HEK293T (cell line): ENCODE results near the gene KRTAP10-11.

Experiments
- CTCF ChIA-PET: fragments of 350-600 bp; formaldehyde crosslinking; extraction: SDS; loops from one replicate; lab custom pipeline; 2021; ENCODE audit warnings: antibody characterized with exemption, inconsistent platforms; lab: Yijun Ruan, JAX
- POLR2A ChIA-PET: fragments of 350-600 bp; formaldehyde crosslinking; extraction: SDS; loops from one replicate; lab custom pipeline; 2020; ENCODE audit warnings: antibody characterized with exemption, inconsistent platforms; lab: Yijun Ruan, JAX
- DNase-seq: peaks from one replicate; pipeline ENCODE4 v3.0.0; 2012; ENCODE audit warnings: mixed read lengths; ENCODE audit errors: extremely low spot score
- ARNT ChIP-seq: fragments of 450-650 bp; IDR thresholded peaks from 2 replicates; pipeline ENCODE4 v1.6.1; 2017; ENCODE audit warnings: mild to moderate bottlenecking
- BHLHE40 ChIP-seq: fragments of 450-650 bp; IDR thresholded peaks from 2 replicates; pipeline ENCODE4 v1.6.1; 2016; ENCODE audit warnings: mild to moderate bottlenecking, moderate library complexity, borderline replicate concordance
- CTBP1 ChIP-seq: fragments of 450-650 bp; IDR thresholded peaks from 2 replicates; pipeline ENCODE4 v1.6.1; 2016; ENCODE audit warnings: borderline replicate concordance
- ELF4 ChIP-seq: fragments of 450-650 bp; IDR thresholded peaks from 2 replicates; pipeline ENCODE4 v1.6.1; 2017; ENCODE audit warnings: antibody characterized with exemption
- FOXA1 ChIP-seq: fragments of 450-650 bp; IDR thresholded peaks from 2 replicates; pipeline ENCODE4 v1.6.1; 2016; ENCODE audit warnings: mild to moderate bottlenecking
- FOXK2 ChIP-seq: fragments of 450-650 bp; IDR thresholded peaks from 2 replicates; pipeline ENCODE4 v1.6.1; 2016; ENCODE audit warnings: mild to moderate bottlenecking
- FOXM1 ChIP-seq: fragments of 450-650 bp; IDR thresholded peaks from 2 replicates; pipeline ENCODE4 v1.6.1; 2017; ENCODE audit warnings: mild to moderate bottlenecking, borderline replicate concordance
- HDGF ChIP-seq: fragments of 450-650 bp; IDR thresholded peaks from 2 replicates; pipeline ENCODE4 v1.6.1; 2017; ENCODE audit warnings: antibody characterized with exemption, borderline replicate concordance
- L3MBTL2 ChIP-seq: fragments of 450-650 bp; conservative IDR thresholded peaks from 2 replicates; pipeline ENCODE4 v1.6.1; 2016; ENCODE audit warnings: mild to moderate bottlenecking
- LEF1 ChIP-seq: fragments of 450-650 bp; IDR thresholded peaks from 2 replicates; pipeline ENCODE4 v1.6.1; 2017; ENCODE audit warnings: mild to moderate bottlenecking, borderline replicate concordance
- NFRKB ChIP-seq: fragments of 450-650 bp; IDR thresholded peaks from 2 replicates; pipeline ENCODE4 v1.6.1; 2016; ENCODE audit warnings: mild to moderate bottlenecking, moderate library complexity
- PKNOX1 ChIP-seq: fragments of 450-650 bp; IDR thresholded peaks from 2 replicates; pipeline ENCODE4 v1.6.1; 2016
- SP1 ChIP-seq: fragments of 450-650 bp; IDR thresholded peaks from 2 replicates; pipeline ENCODE4 v1.6.1; 2017
- SUZ12 ChIP-seq: fragments of 450-650 bp; IDR thresholded peaks from 2 replicates; pipeline ENCODE4 v1.6.1; 2016; ENCODE audit warnings: mild to moderate bottlenecking
- TARDBP ChIP-seq: fragments of 450-650 bp; IDR thresholded peaks from 2 replicates; pipeline ENCODE4 v1.6.1; 2016
- ZNF384 ChIP-seq: fragments of 450-650 bp; IDR thresholded peaks from 2 replicates; pipeline ENCODE4 v1.6.1; 2016

KRTAP10-11 gene

GRCh38 chr21:44695184-44695583 lies 49.0 kb downstream of the KRTAP10-11 start:
- CTCF ChIA-PET = interaction anchor here (0.6 kb wide), 1 partner anchor 32 kb away, joined by 3 read pairs; no protein-coding TSS in a partner anchor
- DNase-seq = no peak
- POLR2A ChIA-PET = no interaction called here
- TF ChIP-seq CTBP1 (no peak), BHLHE40 (no peak), PKNOX1 (no peak), TARDBP (no peak), NFRKB (no peak), ELF4 (no peak), FOXM1 (no peak), SP1 (no peak), ARNT (no peak), FOXA1 (no peak), LEF1 (no peak), FOXK2 (no peak), HDGF (no peak), ZNF384 (no peak), L3MBTL2 (no peak), SUZ12 (no peak)

- POLR2A ChIA-PET = no interaction called here
- DNase-seq = no peak
- CTCF ChIA-PET = interaction anchor here (0.6 kb wide), 1 partner anchor 31 kb away, joined by 3 read pairs; no protein-coding TSS in a partner anchor
- TF ChIP-seq LEF1 = no peak
- TF ChIP-seq FOXK2 = no peak
- no peak for TF ChIP-seq FOXA1
- TF ChIP-seq SP1 = no peak
- TF ChIP-seq BHLHE40 = no peak
- no peak for TF ChIP-seq PKNOX1
- no peak for TF ChIP-seq NFRKB
- TF ChIP-seq FOXM1 = no peak
- no peak for TF ChIP-seq L3MBTL2
- TF ChIP-seq CTBP1 = no peak
- TF ChIP-seq SUZ12 = no peak
- TF ChIP-seq HDGF = no peak
- TF ChIP-seq ELF4 = no peak
- no peak for TF ChIP-seq TARDBP
- no peak for TF ChIP-seq ZNF384
- TF ChIP-seq ARNT = no peak
Observed at GRCh38 chr21:44695641-44696040, 49.4 kb downstream of the KRTAP10-11 start.

- ChIA-PET POLR2A (no interaction called here), CTCF (no interaction called here)
- TF ChIP-seq FOXK2 (no peak), CTBP1 (no peak), HDGF (no peak)
- DNase-seq = no peak
Observed at GRCh38 chr21:44696572-44696971, 50.4 kb downstream of the KRTAP10-11 start.
